LoVo (cell line): ENCODE data around the gene ST6GALNAC3.

Experiments used
- DNase-seq: peaks from one replicate; pipeline ENCODE4 v3.0.0-alpha.2; 2016; ENCODE audit warnings: low spot score

The ST6GALNAC3 gene

DNA sequence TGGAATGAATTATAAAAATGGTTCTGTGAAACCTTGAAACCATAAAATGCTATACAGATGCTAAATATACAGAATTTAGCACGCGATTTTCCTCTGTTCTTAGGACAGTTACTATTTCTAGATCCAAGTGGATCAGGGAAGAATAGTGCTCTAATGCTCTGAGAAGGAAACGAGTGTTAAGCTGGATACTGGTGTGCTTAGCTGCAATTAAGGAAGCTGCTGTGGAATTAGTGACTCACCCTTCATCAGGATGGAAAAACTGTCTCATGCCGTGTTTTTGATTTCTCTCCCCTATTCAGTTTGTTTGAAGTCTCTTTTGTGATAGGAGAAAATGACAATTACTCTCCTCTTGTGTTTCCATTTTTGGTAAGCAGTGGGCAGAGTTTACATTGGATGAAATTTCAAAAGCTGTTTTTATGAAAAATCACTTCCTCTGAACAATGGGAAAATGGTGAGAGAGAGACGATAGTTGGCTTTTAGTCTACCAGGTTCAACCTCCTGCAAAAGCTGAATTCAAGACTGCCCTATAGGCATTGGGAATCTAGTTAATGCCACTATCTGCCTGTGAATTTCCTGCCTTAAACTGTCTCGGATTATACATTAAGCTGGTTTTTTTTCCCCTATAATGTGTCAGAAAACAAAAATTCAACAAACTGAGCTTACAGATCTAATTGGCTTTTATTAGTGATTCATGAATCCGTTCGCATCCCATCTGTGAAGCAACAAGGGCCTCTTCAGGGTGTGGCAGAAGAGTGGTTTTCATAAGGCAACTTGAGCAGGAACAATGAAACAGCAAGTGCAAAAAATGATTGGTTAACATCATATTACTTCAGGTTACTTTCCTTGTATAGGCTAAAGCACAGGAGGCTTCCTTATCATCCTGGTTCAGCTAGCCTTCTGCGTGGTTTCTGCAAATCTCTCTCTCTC is 179.8 kb downstream of the ST6GALNAC3 start:
- DNase-seq: no peak

DNA sequence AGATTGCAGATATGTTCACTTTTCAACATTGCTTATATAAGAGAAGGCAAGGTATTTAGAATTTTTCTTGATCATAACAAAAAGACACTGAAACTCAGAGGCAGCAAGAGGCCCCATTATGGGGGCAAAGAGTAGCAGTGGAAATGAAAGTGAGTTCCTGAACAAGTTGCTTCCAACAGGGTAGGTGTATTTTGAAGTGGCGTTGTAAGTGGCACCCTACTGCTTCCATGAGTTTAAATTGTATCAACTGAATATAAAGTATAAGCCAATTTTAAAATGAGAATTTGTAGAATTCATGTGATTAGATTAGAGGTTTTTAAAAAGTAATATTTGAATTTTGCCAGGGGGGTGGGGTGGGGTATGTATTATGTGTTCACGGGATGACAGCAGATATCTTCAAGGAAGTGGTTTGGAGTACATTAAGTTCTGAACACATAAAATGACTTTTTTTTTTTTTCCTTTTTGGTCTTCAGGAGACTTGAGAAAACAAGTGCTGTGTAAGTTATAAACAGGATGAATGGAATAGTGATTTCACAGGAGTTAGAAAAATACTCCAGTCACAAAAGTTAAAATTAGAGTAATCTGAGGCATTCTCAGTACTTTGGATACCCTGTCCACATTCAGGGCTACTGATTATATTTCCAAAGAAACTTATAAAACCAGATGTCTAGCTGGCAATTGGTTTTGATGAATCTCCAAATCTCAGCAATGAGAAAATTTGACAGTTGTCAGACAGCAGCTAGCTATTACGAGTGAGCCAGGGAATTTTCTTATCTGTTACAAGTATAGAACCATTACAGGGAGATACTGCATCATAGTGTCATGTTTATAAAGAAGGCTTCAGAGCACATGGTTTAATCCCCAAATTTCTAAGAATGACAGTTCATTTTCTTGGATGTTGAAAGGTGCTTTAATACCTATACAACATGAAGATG is 182.0 kb downstream of the ST6GALNAC3 start:
- DNase-seq: no peak

DNA sequence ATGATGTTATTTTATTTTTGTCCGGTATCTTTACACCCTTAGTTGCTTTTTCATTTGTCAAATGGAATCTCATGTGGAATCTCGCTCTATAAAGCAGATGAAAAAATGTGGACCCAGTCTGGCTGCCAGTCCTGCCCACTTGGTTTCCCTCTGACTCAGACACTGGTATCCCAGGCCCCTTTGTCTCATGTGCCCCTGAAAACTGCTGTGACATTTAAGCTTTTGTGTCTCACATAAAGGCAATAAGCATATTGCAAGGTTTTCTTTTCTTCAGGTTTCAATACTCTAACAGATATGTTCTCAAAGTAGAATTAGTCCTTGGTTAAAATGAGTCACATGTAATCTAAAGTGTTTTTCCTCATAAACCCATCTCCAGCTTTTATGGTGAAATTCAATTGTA is 183.3 kb downstream of the ST6GALNAC3 start:
- DNase-seq: no peak

DNA sequence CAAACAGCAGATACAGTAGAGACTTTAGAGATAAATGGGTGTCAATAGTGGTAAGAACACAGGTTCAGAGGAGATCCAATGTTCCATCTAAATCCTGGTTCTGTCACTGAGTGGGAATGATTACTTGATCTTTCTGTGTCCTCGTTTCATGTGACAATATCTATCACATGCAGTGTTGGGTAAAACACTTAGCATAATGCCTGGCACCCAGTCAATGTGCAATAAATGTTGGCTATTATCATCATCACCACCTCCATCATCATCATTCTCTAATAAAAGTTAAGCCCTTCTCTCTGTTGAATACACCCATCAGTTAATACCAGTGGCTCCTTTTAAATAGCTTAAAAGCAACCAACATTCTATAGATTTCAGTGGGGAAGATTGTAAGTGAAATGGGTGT is 184.7 kb downstream of the ST6GALNAC3 start:
- DNase-seq: no peak

DNA sequence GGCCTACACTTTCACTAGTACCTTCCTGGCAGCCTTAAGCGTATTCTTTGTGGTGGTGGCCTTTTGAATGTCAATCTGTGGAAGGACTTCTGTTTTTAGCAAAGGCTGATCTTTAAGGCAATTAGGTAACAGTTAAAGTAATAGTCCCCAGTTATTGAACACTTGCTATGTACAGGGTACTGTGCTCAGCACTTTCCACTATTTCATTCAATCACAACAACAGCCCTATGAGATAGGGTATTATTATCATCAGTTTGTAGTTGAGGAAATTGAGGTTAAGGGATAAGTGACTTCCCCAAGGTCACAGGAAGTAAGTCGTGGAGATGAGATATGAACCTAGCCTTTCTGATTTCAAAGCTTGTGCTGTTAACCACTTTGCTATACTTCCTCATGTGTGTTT is 185.7 kb downstream of the ST6GALNAC3 start:
- DNase-seq: no peak

DNA sequence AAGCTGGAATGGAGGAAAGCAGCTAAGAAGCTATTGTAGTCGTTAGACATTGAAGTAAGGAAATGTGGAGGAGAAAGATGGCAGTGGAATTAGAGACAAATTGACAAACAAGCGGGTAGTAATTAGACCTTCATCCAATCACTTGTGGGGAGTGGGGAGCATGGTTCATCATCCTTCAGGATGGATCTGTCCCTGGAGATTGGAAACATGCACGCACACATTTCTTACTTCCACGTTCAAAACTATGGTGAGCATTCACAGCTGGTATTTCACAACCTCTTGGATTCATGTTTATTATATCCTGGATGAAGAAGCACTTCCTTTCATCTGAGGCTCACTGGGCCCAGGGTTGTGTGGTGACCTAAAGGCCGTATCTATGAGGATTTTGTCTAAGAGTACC is 188.1 kb downstream of the ST6GALNAC3 start:
- no peak for DNase-seq

DNA sequence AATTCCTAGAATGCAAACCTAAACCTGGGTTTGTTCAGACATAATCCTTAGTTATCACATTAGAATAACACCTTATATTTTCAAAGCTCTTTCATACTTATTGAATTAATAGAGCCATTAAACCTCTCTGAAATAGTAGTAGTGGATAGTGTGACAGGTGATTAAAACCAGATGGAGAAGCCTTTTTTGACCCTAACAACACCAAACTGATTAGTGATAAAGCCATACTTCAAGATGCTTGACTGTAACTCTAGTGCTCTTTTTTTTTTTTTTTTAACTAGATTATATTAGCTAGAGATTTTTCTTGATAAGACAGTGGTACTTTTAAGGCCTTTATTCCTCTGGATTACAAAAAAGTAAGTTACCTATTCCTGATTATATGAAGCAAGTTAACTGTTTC is 190.1 kb downstream of the ST6GALNAC3 start:
- no peak for DNase-seq

DNA sequence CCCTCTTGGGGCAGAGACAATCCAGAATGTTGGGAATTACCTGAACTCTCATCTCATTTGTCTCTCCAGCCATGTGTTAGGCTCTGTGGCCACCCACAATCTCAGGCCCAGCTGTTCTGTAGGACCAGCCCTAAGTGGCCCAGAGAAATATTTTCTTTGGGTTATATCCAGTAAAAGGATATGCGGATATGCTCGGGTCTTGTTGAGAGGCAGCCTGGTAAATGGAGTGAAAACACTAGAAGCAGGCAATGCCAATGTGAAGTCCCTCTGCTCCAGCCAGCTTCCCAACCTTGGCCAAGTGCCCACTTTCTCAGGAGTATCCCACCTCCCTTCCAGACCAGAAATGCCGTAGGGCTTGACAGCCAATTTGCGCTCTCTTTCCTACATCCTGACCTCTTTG is 192.2 kb downstream of the ST6GALNAC3 start:
- DNase-seq: no peak

DNA sequence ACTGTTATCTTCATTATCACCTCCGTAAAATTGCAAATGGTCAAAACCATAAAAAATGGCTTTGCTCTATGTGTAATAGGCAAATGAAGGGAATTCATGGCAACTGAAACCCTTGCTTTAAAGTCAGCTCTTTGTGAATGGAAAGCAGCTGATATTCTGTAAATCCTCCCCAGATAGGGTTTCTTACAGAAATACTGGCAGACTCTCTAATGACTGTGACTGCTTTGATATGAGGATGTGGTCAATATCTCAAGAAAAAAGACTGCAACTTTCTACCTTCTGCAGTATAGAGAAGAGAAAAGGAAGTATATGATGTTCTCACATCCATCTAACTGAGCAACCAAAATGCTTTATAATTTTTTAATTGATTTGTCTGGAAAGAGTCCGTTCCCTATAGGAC is 193.1 kb downstream of the ST6GALNAC3 start:
- DNase-seq: no peak

DNA sequence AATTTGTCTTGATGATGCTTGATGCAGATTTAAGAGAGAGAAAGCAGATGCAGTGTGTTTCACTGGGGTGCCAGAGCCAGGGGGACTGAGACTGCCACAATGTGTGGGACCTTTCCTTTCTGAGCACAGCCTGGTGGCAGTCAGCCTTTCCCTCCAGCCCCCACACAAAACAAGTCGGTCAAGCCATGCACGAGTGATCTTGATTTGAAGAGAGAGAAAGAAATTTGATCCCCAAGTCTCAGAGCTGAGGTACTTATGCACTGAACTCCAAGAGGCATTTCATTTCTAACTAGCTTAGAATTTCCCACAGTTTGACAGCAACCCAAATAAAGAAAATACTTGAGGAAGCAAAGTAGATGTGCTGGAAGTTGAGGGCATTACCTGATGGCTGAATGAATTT is 193.8 kb downstream of the ST6GALNAC3 start:
- no peak for DNase-seq

DNA sequence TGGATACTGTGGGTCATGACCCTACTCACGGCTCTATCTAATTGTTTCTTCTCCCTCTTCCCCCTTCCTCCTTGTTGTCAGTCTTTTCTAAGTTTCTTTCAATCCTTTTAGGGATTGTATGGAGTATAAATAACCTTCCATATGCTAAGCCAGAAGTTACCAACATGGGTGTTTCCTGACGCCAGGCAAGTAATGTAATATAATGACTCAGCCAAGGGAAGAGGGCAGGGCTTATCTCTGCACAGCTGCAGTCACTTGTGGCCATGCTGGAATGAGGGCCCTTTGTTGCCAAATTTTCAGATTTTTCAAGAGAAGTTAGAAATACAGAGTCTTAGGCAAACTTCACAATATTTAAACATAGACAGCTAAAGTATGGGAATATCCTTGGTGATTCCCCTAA is 194.6 kb downstream of the ST6GALNAC3 start:
- no peak for DNase-seq

DNA sequence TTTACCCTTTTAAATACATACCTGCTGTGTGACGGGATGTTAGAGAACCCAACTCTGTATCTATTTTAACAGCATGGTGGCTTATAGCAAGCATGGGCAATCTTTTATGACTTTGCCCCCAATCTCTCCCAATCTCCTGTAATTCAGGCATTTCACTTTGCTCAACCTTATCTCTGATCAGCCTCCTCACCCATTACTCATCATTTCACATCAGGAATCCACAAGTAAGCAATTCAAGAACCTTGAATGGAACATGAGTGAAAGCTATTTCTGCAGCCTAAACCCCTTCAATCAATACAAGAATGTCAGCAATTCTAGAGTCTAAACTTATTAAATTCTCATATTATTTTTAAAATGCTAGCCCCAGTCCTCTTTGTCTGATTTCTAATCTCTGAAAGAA is 199.8 kb downstream of the ST6GALNAC3 start:
- no peak for DNase-seq

DNA sequence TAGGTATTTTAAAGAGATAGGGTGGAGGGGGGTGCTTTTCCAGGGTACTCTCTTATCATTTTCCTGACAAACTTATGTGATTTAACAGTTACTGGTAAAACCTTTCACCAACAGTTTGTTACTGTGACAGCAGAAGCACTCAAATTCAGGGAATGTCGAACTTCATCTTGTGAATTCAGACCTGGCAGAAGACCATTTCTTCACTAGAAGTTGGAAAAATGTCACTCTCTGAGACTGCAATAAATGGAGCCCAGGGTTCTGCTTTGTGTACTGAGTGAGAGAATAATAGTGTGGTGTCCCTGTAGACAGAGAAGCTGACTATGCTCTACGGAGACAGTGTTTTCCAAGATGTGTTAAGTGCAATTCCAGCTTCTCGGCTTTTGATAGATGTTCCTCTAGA is 200.2 kb downstream of the ST6GALNAC3 start:
- no peak for DNase-seq

DNA sequence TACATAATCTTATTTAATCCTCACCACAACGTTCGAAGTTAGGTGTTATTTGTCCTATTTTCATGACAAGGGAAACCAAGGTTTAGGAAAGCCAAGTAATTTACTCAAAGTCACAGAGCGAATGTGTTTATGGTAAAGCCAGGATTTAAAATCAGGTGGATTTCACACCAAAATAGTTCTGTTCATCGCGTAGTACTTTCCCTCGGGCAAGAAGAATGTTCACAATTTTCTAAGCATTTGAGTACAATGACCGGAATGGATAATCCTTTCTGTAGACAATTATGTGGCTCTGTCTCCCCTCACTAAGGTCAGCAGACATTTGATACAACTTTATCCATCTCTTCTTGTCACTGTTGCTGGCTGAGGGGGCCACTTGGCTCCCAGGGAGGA is 204.2 kb downstream of the ST6GALNAC3 start:
- no peak for DNase-seq

DNA sequence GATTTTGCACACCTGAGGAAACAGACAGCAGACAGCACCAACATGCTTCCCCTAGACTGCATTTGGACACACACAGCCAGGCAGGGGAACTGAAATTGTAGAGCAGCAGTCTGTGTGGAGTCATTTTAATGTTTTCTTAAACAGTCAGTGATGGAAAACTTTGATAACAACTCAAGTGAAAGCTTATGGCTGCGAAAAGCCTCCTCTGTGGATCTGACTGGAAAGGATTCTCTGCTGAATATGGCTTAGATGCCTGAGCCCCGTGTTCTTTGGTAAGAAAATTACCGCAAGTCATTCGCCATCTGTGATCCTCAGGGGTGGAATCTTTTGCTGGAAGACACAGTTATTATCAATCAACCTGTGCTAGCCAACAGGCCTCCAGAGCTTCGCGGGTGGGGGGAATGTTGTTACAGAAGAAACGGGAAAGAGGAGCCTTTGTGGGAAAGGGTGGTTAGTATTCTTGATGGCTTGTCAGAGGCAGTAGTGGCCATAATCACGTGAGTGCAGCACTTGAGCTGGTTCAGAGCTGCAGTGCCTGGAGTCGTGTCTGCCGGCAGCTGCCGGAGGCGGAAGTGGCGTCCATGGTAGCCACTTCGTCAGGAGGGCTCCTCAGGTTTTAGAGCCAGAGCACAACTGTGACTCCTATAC is 204.7 kb downstream of the ST6GALNAC3 start:
- no peak for DNase-seq

DNA sequence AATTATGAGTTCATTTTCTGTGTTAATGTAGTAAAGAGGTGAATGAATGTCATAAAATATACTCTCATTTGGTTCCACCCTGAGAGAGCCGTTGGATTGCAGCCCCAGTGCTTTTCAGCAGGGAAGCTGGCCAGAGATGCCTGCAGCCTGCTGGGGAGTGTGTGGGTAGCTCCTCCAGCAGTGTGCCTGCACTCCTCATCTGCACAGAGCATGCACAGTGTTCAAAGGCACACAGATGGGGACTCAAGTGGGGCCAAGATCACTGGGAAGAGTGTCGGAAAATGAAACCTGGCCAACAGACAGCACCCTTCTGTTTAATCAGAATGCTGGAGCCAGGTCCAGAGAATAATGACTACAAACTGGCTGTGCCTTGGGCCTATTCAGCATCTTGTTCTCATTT is 206.8 kb downstream of the ST6GALNAC3 start:
- no peak for DNase-seq

DNA sequence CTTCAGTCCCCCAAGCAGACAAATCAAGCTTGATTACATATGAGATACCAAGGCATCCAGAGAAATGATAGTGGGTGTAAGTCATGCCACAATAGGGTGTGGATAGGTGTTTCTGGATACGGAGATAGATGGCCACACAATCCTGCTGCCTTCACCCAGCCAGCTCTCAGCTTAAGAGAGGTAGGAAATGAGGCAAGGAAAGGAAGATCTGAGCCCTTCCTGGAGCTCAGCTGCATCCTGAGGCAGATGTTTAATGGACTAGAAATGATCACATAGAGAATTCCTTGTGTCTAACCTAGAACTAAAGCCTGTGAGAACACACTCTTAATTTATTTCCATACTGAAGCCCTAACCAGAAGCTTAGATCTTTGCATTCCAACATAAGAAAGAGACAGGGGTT is 210.3 kb downstream of the ST6GALNAC3 start:
- DNase-seq: no peak

DNA sequence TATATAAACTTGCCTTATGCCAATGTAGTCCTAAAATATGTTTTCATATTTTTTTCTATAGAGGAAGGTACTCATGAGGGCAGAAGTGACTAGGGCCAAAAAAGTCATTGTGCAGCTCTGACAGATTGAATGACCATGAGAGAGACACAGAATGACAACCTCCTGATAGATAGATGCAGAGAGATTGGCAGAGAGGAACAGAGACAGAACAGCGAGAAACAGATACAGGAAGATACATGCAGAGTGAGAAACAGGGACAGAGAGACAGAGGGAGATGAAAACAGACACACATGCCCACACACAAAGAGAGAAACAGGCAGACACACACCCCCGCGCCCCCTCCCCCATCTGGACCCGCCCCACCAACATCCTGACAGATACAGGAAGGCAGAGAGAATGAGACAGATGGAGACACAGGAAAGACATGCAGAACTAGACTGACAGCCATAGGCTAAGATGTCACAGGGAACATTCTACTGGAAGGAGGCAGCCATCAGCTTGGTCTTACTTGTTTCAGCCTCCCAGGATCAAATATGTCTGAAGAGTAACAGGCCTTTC is 211.1 kb downstream of the ST6GALNAC3 start:
- no peak for DNase-seq

DNA sequence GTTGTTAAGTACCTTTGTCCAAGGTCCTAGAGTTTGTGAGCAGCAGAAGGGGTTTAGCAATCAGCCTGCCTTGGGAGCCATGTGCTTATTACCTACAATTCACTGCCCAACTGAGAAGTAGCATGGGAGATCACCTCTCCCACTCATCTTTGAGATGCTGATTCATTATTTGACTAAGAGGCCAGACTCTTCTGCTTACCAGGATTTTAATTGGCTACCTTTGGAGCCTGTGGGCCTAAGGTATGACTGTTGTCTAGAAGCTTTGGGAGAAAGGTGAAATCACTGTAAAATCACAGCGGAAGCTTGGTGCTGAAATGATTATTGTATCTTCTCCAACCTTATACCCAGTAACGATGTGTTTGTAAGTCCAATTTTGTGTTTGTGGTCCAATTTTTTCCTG is 213.4 kb downstream of the ST6GALNAC3 start:
- no peak for DNase-seq

DNA sequence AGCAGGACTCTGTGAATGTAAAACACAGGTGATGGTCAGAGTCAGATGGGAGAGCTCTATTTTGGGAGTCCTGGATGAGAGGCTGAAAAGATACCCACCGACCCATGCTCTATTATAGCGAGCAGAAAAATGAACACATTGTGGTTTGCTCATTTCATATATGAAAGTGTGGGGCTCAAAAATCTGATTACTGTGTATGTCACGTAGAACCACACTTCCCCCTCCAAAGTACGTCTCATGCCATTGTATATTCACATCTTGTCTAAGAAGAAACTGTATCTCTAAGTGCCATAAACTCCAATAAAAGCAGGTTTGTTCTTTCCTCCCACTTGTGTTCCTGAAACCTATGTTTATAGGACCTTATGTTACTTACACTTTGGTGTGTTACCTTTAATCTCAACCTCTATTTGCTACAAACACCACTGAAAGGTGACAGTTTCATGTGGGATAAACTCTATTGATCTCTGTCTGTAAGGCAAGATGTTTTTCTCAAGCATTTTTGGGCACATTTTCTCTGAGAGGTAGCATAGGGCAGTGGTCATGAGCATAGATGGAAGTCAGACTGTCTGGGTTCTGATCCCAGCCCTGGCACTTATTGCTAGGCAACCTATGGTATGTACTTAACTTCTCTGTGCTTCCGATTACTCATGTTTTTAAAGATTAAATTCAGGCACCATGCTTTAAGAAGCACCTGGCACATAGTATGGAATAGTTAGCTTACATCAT is 214.4 kb downstream of the ST6GALNAC3 start:
- no peak for DNase-seq

DNA sequence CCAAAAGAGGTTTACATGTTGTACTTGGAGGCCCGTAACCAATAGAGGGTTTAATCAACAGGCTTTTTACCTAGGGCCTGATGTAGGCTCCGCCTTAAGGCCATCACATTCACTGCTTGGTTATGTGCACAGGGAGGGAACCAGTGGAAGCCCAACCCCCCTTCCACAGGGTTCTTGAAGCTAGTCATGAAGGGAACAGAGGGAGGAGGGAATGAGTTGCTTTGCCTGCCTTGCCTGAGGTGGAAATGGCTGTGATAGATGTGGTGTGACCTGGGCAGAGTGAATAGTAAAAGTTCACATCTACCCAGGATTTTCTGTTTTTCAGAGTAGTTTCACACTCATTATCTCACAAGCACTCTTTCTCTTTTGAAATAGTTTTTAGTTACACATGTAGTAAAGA is 215.1 kb downstream of the ST6GALNAC3 start:
- no peak for DNase-seq

DNA sequence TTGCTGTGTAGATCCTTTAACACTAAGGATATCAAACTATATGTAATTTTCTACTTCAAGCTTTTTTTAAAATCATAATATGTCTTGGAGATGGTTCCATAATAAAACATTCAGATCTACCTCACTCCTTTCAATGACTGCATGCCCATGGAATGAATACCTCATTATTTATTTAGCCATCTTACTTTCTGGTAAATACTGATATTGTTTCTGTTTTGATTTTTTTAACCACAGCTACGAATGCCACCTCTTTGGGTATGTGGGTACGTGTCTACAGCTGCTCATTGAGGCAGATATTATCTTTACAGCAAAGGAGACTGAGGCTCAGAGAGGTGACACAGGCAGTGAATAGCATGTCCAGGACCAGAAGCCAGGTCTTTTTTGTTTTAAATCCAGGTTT is 215.7 kb downstream of the ST6GALNAC3 start:
- DNase-seq: no peak
